ENCODE data around the gene CHST5.

GRCh38 chr16:75527825-75528299, 8.0 kb downstream of the CHST5 start:
- TF ChIP-seq POLR2AphosphoS5 (IDR thresholded peaks at IDR 0.05; ENCODE audit: low read depth) (no peak), CTCF (IDR thresholded peaks at IDR 0.05; ENCODE audit: insufficient read depth, low read length) (no peak), REST (IDR thresholded peaks at IDR 0.05; ENCODE audit: insufficient replicate concordance, low read depth) (no peak)
